Natural killer cell (primary cell): ENCODE measurements around the gene TMEM126A. TPM values are rescaled to one million over a fixed set of nuclear protein-coding genes. Genes with fewer than 3 reads are reported as not detected.
A peak's percentile ranks its signal among the peaks of the same experiment; 100 is the strongest.

ENCODE experiments used
- ATAC-seq, 3 donors: fragments of 150-1000 bp in 2 of 3; fragments of 200-7000 bp in 1 of 3; cut with Tn5 transposase; 1 replicate in 1 of 3; 2 replicates in 2 of 3; pipeline ENCODE4 v1.10.0; 2021; ENCODE audit warnings: mild to moderate bottlenecking in 2 of 3, moderate library complexity in 2 of 3
- DNase-seq, 2 donors: peaks; one replicate each; pipeline versions ENCODE4 v3.0.0 to v3.0.0-alpha.2; 2013 to 2021; ENCODE audit warnings: mixed read lengths in 1 of 2
- H3K27ac ChIP-seq: one replicate; pipeline ENCODE4 v1.5.1; 2013; ENCODE audit warnings: mild to moderate bottlenecking, low read length
- H3K27me3 ChIP-seq: one replicate; pipeline ENCODE4 v1.6.1; 2013; ENCODE audit warnings: low read length; ENCODE audit not compliant: control insufficient read depth, insufficient read depth
- H3K36me3 ChIP-seq: one replicate; pipeline ENCODE4 v1.6.1; 2013; ENCODE audit warnings: low read length; ENCODE audit not compliant: control insufficient read depth, insufficient read depth
- H3K4me1 ChIP-seq: one replicate; pipeline ENCODE4 v1.6.1; 2013; ENCODE audit warnings: low read length; ENCODE audit not compliant: control insufficient read depth, insufficient read depth
- H3K4me3 ChIP-seq: one replicate; pipeline ENCODE4 v1.5.1; 2013; ENCODE audit warnings: low read length
- H3K9me3 ChIP-seq: one replicate; pipeline ENCODE4 v1.6.1; 2013; ENCODE audit warnings: low read length; ENCODE audit not compliant: control insufficient read depth, insufficient read depth
- H3K27ac Mint-ChIP-seq, 2 donors: one replicate each; pipeline ENCODE4 v1.8.0; 2022; ENCODE audit warnings: mild to moderate bottlenecking in 2 of 2, mixed read lengths in 2 of 2, moderate library complexity in 1 of 2
- H3K27me3 Mint-ChIP-seq, 2 donors: one replicate each; pipeline ENCODE4 v1.8.0; 2022; ENCODE audit warnings: low read depth in 2 of 2, mixed read lengths in 2 of 2
- H3K36me3 Mint-ChIP-seq: one replicate; pipeline ENCODE4 v1.8.0; 2022; ENCODE audit warnings: mixed read lengths
- H3K4me1 Mint-ChIP-seq, 2 donors: one replicate each; pipeline ENCODE4 v1.8.0; 2022; ENCODE audit warnings: mixed read lengths in 2 of 2
- H3K4me3 Mint-ChIP-seq: one replicate; pipeline ENCODE4 v1.8.0; 2022; ENCODE audit warnings: mild to moderate bottlenecking, moderate library complexity, mixed read lengths
- H3K9me3 Mint-ChIP-seq, 2 donors: one replicate each; pipeline ENCODE4 v1.8.0; 2022; ENCODE audit warnings: mixed read lengths in 2 of 2
- WGBS: methylation state at CpG from one replicate; pipeline ENCODE4 v1.1.7; 2013; ENCODE audit warnings: missing lambda C conversion rate; ENCODE audit not compliant: insufficient coverage; 5-methylcytosine and 5-hydroxymethylcytosine counted together
- intact Hi-C: fragments of 100-400 bp; cut with micrococcal nuclease; formaldehyde crosslinking; loops from one replicate; pipeline ENCODE4 v1.14.2; 2022
- total RNA-seq, 4 donors: library from RNA; stranded (reverse); fragments of 120-200 nt in 1 of 4; gene quantifications; one replicate each; pipeline versions ENCODE4 v1.2.3 to v1.2.4, GENCODE V29; 2013 to 2022
- TF ChIP-seq, protein P1 (sequence below): fragments of 200-600 bp; IDR thresholded peaks from one replicate; pipeline ENCODE4 v1.8.0; 2022; ENCODE audit warnings: antibody characterized with exemption

TMEM126A gene
- total RNA-seq, 3 donors from 2014 or later (not counting 1 experiment from before 2014, with no cell fraction given) = 16.8 to 27.6 (median 23.2) TPM

DNA sequence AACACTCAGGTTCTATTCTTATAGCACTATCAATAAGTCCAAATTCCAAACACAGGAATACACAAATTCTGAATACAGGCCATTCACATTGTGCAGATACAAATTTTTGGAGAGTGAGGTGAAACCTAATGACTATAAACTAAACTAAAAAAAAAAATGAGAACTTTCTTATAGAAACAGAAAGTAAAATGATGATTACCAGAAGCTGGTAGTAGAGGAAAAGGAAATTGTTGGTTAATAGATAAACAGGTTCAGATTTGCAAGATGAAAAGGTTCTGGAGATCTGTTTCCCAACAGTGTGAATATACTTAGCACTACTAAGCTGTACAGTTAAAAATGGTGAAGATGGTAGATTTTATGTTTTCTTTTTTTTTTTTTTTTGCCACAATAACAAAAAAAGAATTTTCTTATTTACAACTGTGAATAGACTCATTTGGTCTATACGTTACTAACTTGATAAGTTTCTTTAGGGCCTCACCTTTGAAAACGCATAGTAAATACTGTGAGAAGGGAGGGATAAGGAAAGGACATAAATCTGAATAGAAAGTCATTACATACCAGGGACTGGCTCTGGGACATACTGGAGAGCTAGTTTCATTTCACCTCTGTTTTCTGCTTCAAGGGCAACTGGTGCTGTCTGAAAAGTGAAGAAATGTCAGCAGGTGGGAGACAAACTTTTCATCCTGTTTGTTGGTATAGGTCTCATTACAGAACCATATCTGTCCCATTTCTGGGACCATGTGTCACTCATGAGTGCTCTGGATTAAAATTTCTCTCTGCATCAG lies 52.4 kb downstream of the TMEM126A start:
- TF ChIP-seq, protein P1, sequence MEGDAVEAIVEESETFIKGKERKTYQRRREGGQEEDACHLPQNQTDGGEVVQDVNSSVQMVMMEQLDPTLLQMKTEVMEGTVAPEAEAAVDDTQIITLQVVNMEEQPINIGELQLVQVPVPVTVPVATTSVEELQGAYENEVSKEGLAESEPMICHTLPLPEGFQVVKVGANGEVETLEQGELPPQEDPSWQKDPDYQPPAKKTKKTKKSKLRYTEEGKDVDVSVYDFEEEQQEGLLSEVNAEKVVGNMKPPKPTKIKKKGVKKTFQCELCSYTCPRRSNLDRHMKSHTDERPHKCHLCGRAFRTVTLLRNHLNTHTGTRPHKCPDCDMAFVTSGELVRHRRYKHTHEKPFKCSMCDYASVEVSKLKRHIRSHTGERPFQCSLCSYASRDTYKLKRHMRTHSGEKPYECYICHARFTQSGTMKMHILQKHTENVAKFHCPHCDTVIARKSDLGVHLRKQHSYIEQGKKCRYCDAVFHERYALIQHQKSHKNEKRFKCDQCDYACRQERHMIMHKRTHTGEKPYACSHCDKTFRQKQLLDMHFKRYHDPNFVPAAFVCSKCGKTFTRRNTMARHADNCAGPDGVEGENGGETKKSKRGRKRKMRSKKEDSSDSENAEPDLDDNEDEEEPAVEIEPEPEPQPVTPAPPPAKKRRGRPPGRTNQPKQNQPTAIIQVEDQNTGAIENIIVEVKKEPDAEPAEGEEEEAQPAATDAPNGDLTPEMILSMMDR = no peak
- Mint-ChIP-seq H3K4me1 (peaks cover 16 to 27% of the 10 kb centered on the region in 2 donors), H3K9me3 (no peaks in the 10 kb centered on the region), H3K4me3 (peak overlapping the region; percentile 83), H3K27ac (peak overlapping the region; percentile 88 to 92), H3K36me3 (peaks cover 17% of the 10 kb centered on the region), H3K27me3 (no peaks in the 10 kb centered on the region)
- H3K4me3 ChIP-seq = no peak overlapping the region
- peaks cover 24% of the 10 kb centered on the region for H3K36me3 ChIP-seq
- H3K4me1 ChIP-seq = peaks cover 8% of the 10 kb centered on the region
- peak overlapping the region; percentile 75 for H3K27ac ChIP-seq
- 23% methylated on average over 2 of the region's 2 CpGs for WGBS
- intact Hi-C loops = loop anchor here (5.0 to 10.0 kb wide), 2 partner anchors 52 to 155 kb away; partner anchors contain the start of gene CCDC83
- ATAC-seq (peak; percentile 61 to 82 (median 70)), DNase-seq (peak in 1 of 2 donors; percentile 37)
- H3K9me3 ChIP-seq = no peaks in the 10 kb centered on the region
- no peaks in the 10 kb centered on the region for H3K27me3 ChIP-seq

DNA sequence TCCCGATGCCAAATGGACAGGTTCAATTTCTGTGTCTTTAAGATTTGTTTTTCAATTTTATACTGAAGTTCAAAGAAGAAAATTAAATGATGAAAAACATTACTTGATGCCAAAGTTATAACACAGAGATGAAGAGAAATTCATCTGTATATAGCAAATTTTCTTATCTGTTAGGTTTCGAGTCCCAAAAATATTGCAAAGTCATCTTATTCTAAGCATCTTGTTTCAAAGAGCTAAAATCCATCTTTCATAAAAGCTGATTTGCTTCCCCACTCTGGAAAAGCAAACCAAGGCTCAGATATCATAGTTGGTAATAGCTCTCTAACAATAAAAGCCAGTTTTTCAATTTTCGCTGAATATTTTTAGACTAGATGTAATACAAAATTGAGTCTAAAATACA lies 57.2 kb downstream of the TMEM126A start:
- ATAC-seq (no peak), DNase-seq (no peak)
- peaks cover 4% of the 10 kb centered on the region for H3K4me1 ChIP-seq
- peaks cover 14% of the 10 kb centered on the region for H3K36me3 ChIP-seq
- Mint-ChIP-seq H3K27me3 (no peaks in the 10 kb centered on the region), H3K36me3 (peaks cover 18% of the 10 kb centered on the region), H3K9me3 (no peaks in the 10 kb centered on the region), H3K4me1 (peaks cover 9 to 10% of the 10 kb centered on the region in 2 donors), H3K27ac (peak overlapping the region in 1 of 2 donors; percentile 43), H3K4me3 (no peak overlapping the region)
- H3K4me3 ChIP-seq = no peak overlapping the region
- H3K27me3 ChIP-seq = no peaks in the 10 kb centered on the region
- TF ChIP-seq, protein P1 = no peak
- WGBS = 90% methylated on average over 2 of the region's 3 CpGs
- no peaks in the 10 kb centered on the region for H3K9me3 ChIP-seq
- H3K27ac ChIP-seq = no peak overlapping the region
- intact Hi-C loops = loop anchor here (5.0 kb wide), 1 partner anchor 47 kb away; no protein-coding TSS in a partner anchor

DNA sequence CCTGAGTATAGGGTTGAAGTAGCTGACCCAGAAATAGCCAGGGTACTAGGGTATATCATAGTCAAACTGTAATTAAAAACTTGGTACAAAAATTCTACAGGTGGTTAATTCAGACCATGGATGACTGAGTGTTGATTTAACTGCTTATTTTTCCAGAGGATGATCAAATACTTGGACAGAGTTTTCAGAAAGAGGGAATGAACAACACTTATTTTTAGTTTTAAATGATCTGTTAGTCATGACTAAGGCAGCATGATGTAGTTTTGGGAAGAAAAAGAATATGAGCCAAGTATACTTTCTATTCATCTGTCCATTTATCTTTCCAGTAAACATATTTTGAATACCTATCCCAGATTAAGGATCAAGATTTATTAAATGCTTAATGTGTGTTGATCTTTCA lies 58.0 kb downstream of the TMEM126A start:
- H3K4me3 Mint-ChIP-seq = no peak overlapping the region
- peak overlapping the region; percentile 16 to 80 for H3K27ac Mint-ChIP-seq
- ATAC-seq (no peak), DNase-seq (no peak)
- peaks cover under 1 to 2% of the 10 kb centered on the region in 2 donors for H3K4me1 Mint-ChIP-seq
- H3K27me3 ChIP-seq = no peaks in the 10 kb centered on the region
- no peaks in the 10 kb centered on the region for H3K9me3 Mint-ChIP-seq
- H3K27ac ChIP-seq = no peak overlapping the region
- TF ChIP-seq, protein P1 = no peak
- H3K4me3 ChIP-seq = no peak overlapping the region
- peaks cover 16% of the 10 kb centered on the region for H3K36me3 ChIP-seq
- peaks cover 18% of the 10 kb centered on the region for H3K36me3 Mint-ChIP-seq
- H3K4me1 ChIP-seq = no peaks in the 10 kb centered on the region
- intact Hi-C loops = no loop called here
- no peaks in the 10 kb centered on the region for H3K9me3 ChIP-seq
- H3K27me3 Mint-ChIP-seq = no peaks in the 10 kb centered on the region

Other genes starting within 250 kb of the TMEM126A start
- gene DLG2, start 20.6 kb upstream of the TMEM126A start, total RNA-seq = 1 to 10 TPM; 1.7 to 2.9 (median 2.2) TPM
- 10 to 100 TPM; 29.4 to 38.6 (median 31.2) TPM for gene TMEM126B, start 19.4 kb upstream of the TMEM126A start, total RNA-seq
- gene CREBZF, start 17.2 kb downstream of the TMEM126A start, total RNA-seq = 10 to 100 TPM; 60.1 to 92.7 (median 82.0) TPM
- under 1 TPM; 0.25 to 0.31 (median 0.25) TPM for gene CCDC89, start 38.2 kb downstream of the TMEM126A start, total RNA-seq
- 100 to 1,000 TPM; 116 to 237 (median 143) TPM for gene SYTL2, start 163.2 kb downstream of the TMEM126A start, total RNA-seq
- gene CCDC83, start 207.4 kb downstream of the TMEM126A start, total RNA-seq = under 1 TPM in 1 of 3 donors, not detected in 2; 0.12 TPM